HCT116 (cell line): ENCODE results near the gene S100A10.

Source experiments
- CEBPB ChIP-seq: IDR thresholded peaks from 2 replicates; pipeline ENCODE4 v1.6.1; 2012; ENCODE audit warnings: low read depth
- EZH2 ChIP-seq: fragments of 200-600 bp; sonication (generic); IDR thresholded peaks from 2 replicates; pipeline ENCODE4 v1.6.1; 2017; ENCODE audit warnings: antibody characterized with exemption, mixed run types
- EZH2phosphoT487 ChIP-seq: fragments of 200-600 bp; IDR thresholded peaks from 2 replicates; pipeline ENCODE4 v1.6.1; 2018; ENCODE audit warnings: antibody characterized with exemption, borderline replicate concordance
- JUND ChIP-seq: IDR thresholded peaks from 2 replicates; pipeline ENCODE4 v1.6.1; 2012
- POLR2A ChIP-seq: IDR thresholded peaks from 2 replicates; pipeline ENCODE4 v1.7.0; 2011; ENCODE audit warnings: borderline replicate concordance; ENCODE audit not compliant: insufficient read depth, insufficient read length; ENCODE audit errors: extremely low read depth
- ZNF274 ChIP-seq: fragments of 200-500 bp; sonication (Bioruptor generic); IDR thresholded peaks from 2 replicates; pipeline ENCODE4 v1.6.1; 2014; ENCODE audit warnings: mild to moderate bottlenecking, low read depth, low read length, inconsistent platforms
- TF ChIP-seq, protein P1 (sequence below), 3 experiments: fragments of 200-600 bp in 1 of 3; sonication (generic) in 1 of 3; IDR thresholded peaks in 2 of 3; conservative IDR thresholded peaks in 1 of 3; 2 replicates each; pipeline ENCODE4 v1.5.1; 2012 to 2017; ENCODE audit warnings: low read depth in 2 of 3, low read length in 2 of 3, antibody characterized with exemption in 1 of 3, borderline replicate concordance in 1 of 3, control low read depth in 1 of 3, mild to moderate bottlenecking in 1 of 3, mixed read lengths in 1 of 3, mixed run types in 1 of 3, moderate library complexity in 1 of 3; ENCODE audit not compliant: insufficient read depth in 1 of 3

DNA sequence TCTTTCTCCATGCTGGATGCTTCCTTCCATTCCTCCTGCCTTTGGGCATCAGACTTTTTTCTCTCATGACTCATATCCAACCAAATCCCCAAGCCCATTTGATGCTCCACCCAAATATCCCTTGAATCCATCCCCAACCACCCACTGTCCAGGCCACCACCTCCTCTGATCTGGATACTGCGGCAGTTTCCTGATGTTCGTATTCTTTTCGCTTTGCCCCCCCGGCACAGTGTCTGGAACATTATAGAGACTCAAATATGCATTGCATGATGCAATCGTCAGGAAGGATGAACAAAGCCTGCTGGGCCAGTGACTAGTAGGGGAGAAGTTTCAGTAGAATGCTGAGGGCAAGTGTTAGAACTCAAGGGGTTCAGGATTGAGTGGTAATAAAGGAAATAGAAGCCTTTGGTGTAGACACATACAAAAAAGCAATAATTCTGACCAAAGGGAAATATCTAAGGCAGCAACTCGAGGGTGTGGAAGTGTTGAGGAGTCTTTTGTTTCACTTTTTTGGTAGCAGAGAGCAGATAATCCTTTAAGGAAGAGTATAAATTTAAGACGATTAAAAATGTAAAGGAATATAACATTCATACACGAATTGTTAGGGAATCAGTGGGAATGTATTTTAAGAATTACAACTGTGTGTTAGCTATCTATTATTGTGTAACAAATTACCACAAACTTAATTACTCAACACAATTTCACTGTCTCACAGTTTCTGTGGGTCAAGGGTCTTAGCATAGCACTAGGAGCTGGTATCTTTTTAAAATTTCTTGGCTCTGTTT is 35.7 kb upstream of the S100A10 start:
- TF ChIP-seq EZH2, result no peak
- TF ChIP-seq, protein P1, sequence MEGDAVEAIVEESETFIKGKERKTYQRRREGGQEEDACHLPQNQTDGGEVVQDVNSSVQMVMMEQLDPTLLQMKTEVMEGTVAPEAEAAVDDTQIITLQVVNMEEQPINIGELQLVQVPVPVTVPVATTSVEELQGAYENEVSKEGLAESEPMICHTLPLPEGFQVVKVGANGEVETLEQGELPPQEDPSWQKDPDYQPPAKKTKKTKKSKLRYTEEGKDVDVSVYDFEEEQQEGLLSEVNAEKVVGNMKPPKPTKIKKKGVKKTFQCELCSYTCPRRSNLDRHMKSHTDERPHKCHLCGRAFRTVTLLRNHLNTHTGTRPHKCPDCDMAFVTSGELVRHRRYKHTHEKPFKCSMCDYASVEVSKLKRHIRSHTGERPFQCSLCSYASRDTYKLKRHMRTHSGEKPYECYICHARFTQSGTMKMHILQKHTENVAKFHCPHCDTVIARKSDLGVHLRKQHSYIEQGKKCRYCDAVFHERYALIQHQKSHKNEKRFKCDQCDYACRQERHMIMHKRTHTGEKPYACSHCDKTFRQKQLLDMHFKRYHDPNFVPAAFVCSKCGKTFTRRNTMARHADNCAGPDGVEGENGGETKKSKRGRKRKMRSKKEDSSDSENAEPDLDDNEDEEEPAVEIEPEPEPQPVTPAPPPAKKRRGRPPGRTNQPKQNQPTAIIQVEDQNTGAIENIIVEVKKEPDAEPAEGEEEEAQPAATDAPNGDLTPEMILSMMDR (IDR thresholded peaks at IDR 0.05 in 2 of 3, conservative IDR thresholded peaks at IDR 0.05 in 1 of 3; ENCODE audit: borderline replicate concordance in 1 of 3, insufficient read depth in 1 of 3, low read depth in 2 of 3, low read length in 2 of 3), result no peak
- peak; percentile 80 for TF ChIP-seq CEBPB
- no peak for TF ChIP-seq JUND
- TF ChIP-seq POLR2A, result no peak
- TF ChIP-seq ZNF274, result no peak
- no peak for TF ChIP-seq EZH2phosphoT487
